Rectal smooth muscle tissue (tissue), 1 donor: Measurements from ENCODE around the gene SLC22A14.
"Not testable (repeated sequence)": the region's sequence is repeated elsewhere in the genome, so short reads cannot be mapped to it uniquely, and the experiment has no call there.

Source experiments
- H3K27ac ChIP-seq: one replicate; pipeline ENCODE4 v1.7.0; 2013; ENCODE audit warnings: low read depth, low read length, inconsistent platforms
- H3K27me3 ChIP-seq: one replicate; pipeline ENCODE4 v1.7.0; 2013; ENCODE audit warnings: low read length; ENCODE audit not compliant: control insufficient read depth, insufficient read depth
- H3K36me3 ChIP-seq: one replicate; pipeline ENCODE4 v1.7.0; 2013; ENCODE audit warnings: low read length; ENCODE audit not compliant: control insufficient read depth, insufficient read depth
- H3K4me1 ChIP-seq: one replicate; pipeline ENCODE4 v1.7.0; 2013; ENCODE audit warnings: low read length; ENCODE audit not compliant: control insufficient read depth, insufficient read depth
- H3K4me3 ChIP-seq: one replicate; pipeline ENCODE4 v1.7.0; 2013; ENCODE audit warnings: low read length
- H3K9ac ChIP-seq: one replicate; pipeline ENCODE4 v1.7.0; 2013; ENCODE audit warnings: low read length

SLC22A14 gene

GRCh38 chr3:38281895-38282686 lies at the start of gene SLC22A14:
Gene SLC22A14, plus strand, starts transcription at chr3:38282294. Its CDS starts 23,733 bp downstream, at chr3:38306027.
- no peaks in the 10 kb centered on the region for H3K27me3 ChIP-seq
- no peaks in the 10 kb centered on the region for H3K4me1 ChIP-seq
- H3K36me3 ChIP-seq = no peaks in the 10 kb centered on the region
- no peak within 1 kb of the TSS for H3K9ac ChIP-seq
- no peak within 1 kb of the TSS for H3K27ac ChIP-seq
- no peak within 1 kb of the TSS for H3K4me3 ChIP-seq

- Histone ChIP-seq H3K36me3 (peaks cover 8% of the 10 kb centered on the region), H3K4me1 (no peaks in the 10 kb centered on the region), H3K27me3 (no peaks in the 10 kb centered on the region), H3K4me3 (no peak overlapping the region), H3K27ac (no peak overlapping the region), H3K9ac (no peak overlapping the region)
Observed at GRCh38 chr3:38232701-38233100, 49.4 kb upstream of the SLC22A14 start.

GRCh38 chr3:38235466-38235865 lies 46.6 kb upstream of the SLC22A14 start:
- Histone ChIP-seq H3K4me3 (no peak overlapping the region), H3K27me3 (no peaks in the 10 kb centered on the region), H3K9ac (no peak overlapping the region), H3K27ac (no peak overlapping the region), H3K4me1 (no peaks in the 10 kb centered on the region), H3K36me3 (peaks cover 9% of the 10 kb centered on the region)

GRCh38 chr3:38238416-38239008 lies 43.6 kb upstream of the SLC22A14 start:
- peaks cover 9% of the 10 kb centered on the region for H3K36me3 ChIP-seq

GRCh38 chr3:38242812-38243211 lies 39.3 kb upstream of the SLC22A14 start:
- H3K4me1 ChIP-seq, H3K9ac ChIP-seq, H3K27me3 ChIP-seq, H3K27ac ChIP-seq, H3K36me3 ChIP-seq, H3K4me3 ChIP-seq: not testable (repeated sequence)

More at GRCh38 chr3:38238416-38239008, 43.6 kb upstream of the SLC22A14 start:
- Histone ChIP-seq H3K27ac (no peak overlapping the region), H3K27me3 (no peaks in the 10 kb centered on the region), H3K4me3 (no peak overlapping the region), H3K9ac (no peak overlapping the region), H3K4me1 (no peaks in the 10 kb centered on the region)

- Histone ChIP-seq H3K4me3 (no peak overlapping the region), H3K36me3 (peaks cover 6% of the 10 kb centered on the region), H3K27ac (no peak overlapping the region), H3K4me1 (no peaks in the 10 kb centered on the region), H3K9ac (no peak overlapping the region), H3K27me3 (no peaks in the 10 kb centered on the region)
Observed at GRCh38 chr3:38245930-38246329, 36.2 kb upstream of the SLC22A14 start.

- no peaks in the 10 kb centered on the region for H3K27me3 ChIP-seq
- no peak overlapping the region for H3K27ac ChIP-seq
- H3K4me3 ChIP-seq = no peak overlapping the region
- H3K36me3 ChIP-seq = peaks cover 13% of the 10 kb centered on the region
- no peaks in the 10 kb centered on the region for H3K4me1 ChIP-seq
- H3K9ac ChIP-seq = no peak overlapping the region
Observed at GRCh38 chr3:38247366-38248035, 34.6 kb upstream of the SLC22A14 start.

- Histone ChIP-seq H3K27me3 (no peaks in the 10 kb centered on the region), H3K9ac (no peak overlapping the region), H3K36me3 (peaks cover 21% of the 10 kb centered on the region)
Observed at GRCh38 chr3:38250198-38250597, 31.9 kb upstream of the SLC22A14 start.

GRCh38 chr3:38251197-38251596 lies 30.9 kb upstream of the SLC22A14 start:
- no peak overlapping the region for H3K9ac ChIP-seq
- no peaks in the 10 kb centered on the region for H3K27me3 ChIP-seq
- H3K4me3 ChIP-seq = no peak overlapping the region
- H3K4me1 ChIP-seq = no peaks in the 10 kb centered on the region
- peaks cover 20% of the 10 kb centered on the region for H3K36me3 ChIP-seq
- H3K27ac ChIP-seq = no peak overlapping the region

More at GRCh38 chr3:38250198-38250597, 31.9 kb upstream of the SLC22A14 start:
- Histone ChIP-seq H3K4me3 (no peak overlapping the region), H3K27ac (no peak overlapping the region), H3K4me1 (no peaks in the 10 kb centered on the region)

- H3K27ac ChIP-seq = no peak overlapping the region
- no peak overlapping the region for H3K4me3 ChIP-seq
- H3K9ac ChIP-seq = no peak overlapping the region
- no peaks in the 10 kb centered on the region for H3K27me3 ChIP-seq
- peaks cover 17% of the 10 kb centered on the region for H3K36me3 ChIP-seq
- H3K4me1 ChIP-seq = no peaks in the 10 kb centered on the region
Observed at GRCh38 chr3:38253704-38254103, 28.4 kb upstream of the SLC22A14 start.

GRCh38 chr3:38254872-38255271 lies 27.2 kb upstream of the SLC22A14 start:
- Histone ChIP-seq H3K27me3 (no peaks in the 10 kb centered on the region), H3K4me3 (no peak overlapping the region), H3K9ac (no peak overlapping the region), H3K4me1 (no peaks in the 10 kb centered on the region), H3K27ac (no peak overlapping the region), H3K36me3 (peaks cover 15% of the 10 kb centered on the region)

GRCh38 chr3:38255627-38256026 lies 26.5 kb upstream of the SLC22A14 start:
- Histone ChIP-seq H3K4me1 (no peaks in the 10 kb centered on the region), H3K9ac (no peak overlapping the region), H3K4me3 (no peak overlapping the region), H3K27me3 (no peaks in the 10 kb centered on the region), H3K36me3 (peaks cover 15% of the 10 kb centered on the region), H3K27ac (no peak overlapping the region)
